Spleen (tissue), 11 donors: ENCODE measurements around the gene TAC1. TPM values are rescaled to one million over a fixed set of nuclear protein-coding genes. Genes with fewer than 3 reads are reported as not detected.

Source experiments
- DNase-seq: peaks from one replicate; pipeline ENCODE4 v3.0.0-alpha.2; 2020
- H3K27ac ChIP-seq, 8 donors: fragments of 200-600 bp; sonication (generic) in 7 of 8; 1 replicate in 4 of 8; 2 replicates in 4 of 8; pipeline versions ENCODE4 v1.5.0 to v1.8.0; 2016 to 2021; ENCODE audit warnings: inconsistent platforms in 4 of 8, mild to moderate bottlenecking in 4 of 8, moderate library complexity in 1 of 8
- H3K27me3 ChIP-seq, 7 donors: fragments of 200-600 bp; sonication (generic) in 6 of 7; replicated peaks in 1 of 7; 1 replicate in 4 of 7; 2 replicates in 3 of 7; pipeline versions ENCODE4 v1.5.0 to v1.8.0; 2016 to 2021; ENCODE audit warnings: inconsistent platforms in 3 of 7, mild to moderate bottlenecking in 1 of 7
- H3K36me3 ChIP-seq, 6 donors: fragments of 200-600 bp; sonication (generic) in 5 of 6; 1 replicate in 4 of 6; 2 replicates in 2 of 6; pipeline versions ENCODE4 v1.5.0 to v1.8.0; 2016 to 2021; ENCODE audit warnings: inconsistent platforms in 2 of 6
- H3K4me1 ChIP-seq, 6 donors: fragments of 200-600 bp; sonication (generic) in 5 of 6; 1 replicate in 3 of 6; 2 replicates in 3 of 6; pipeline versions ENCODE4 v1.5.0 to v1.8.0; 2016 to 2021; ENCODE audit warnings: inconsistent platforms in 3 of 6
- H3K4me3 ChIP-seq, 8 donors: fragments of 200-600 bp; sonication (generic) in 7 of 8; 1 replicate in 4 of 8; 2 replicates in 4 of 8; pipeline versions ENCODE4 v1.5.0 to v1.8.0; 2016 to 2021; ENCODE audit warnings: inconsistent platforms in 4 of 8, mild to moderate bottlenecking in 4 of 8, moderate library complexity in 2 of 8
- H3K9me3 ChIP-seq, 8 donors: fragments of 200-600 bp; sonication (generic) in 7 of 8; 1 replicate in 4 of 8; 2 replicates in 4 of 8; pipeline versions ENCODE4 v1.5.0 to v1.8.0; 2016 to 2021; ENCODE audit warnings: inconsistent platforms in 4 of 8
- POLR2A ChIP-seq, 3 donors: fragments of 450-650 bp; IDR thresholded peaks; one replicate each; pipeline ENCODE4 v1.5.1; 2017; ENCODE audit warnings: antibody characterized with exemption in 3 of 3, mild to moderate bottlenecking in 1 of 3
- POLR2AphosphoS5 ChIP-seq, 3 donors: sonication (generic); formaldehyde crosslinking; IDR thresholded peaks; one replicate each; pipeline ENCODE4 v1.5.1; 2017; ENCODE audit warnings: antibody characterized with exemption in 3 of 3
- whole genome bisulfite sequencing, 5 donors: extraction: QIAGEN DNeasy Blood & Tissue Kit in 3 of 5; methylation state at CpG; one replicate each; pipeline versions ENCODE4 v1.1.5 to v1.1.7; 2013 to 2018; 5-methylcytosine and 5-hydroxymethylcytosine counted together
- intact Hi-C: fragments of 100-400 bp; cut with DNase I; formaldehyde crosslinking; loops from one replicate; pipeline ENCODE4 v1.15.0; 2023; ENCODE audit warnings: low total_unique reads
- polyA plus RNA-seq, 3 donors: library from polyadenylated mRNA; stranded (reverse); fragments of 200-250 nt; gene quantifications; one replicate each; pipeline ENCODE4 v1.2.1, GENCODE V29; 2013
- total RNA-seq, 7 donors: library from RNA; depleted of rRNA in 3 of 7; stranded (reverse); fragments of >200 nt in 3 of 7; fragmentation: NEBNext Ultra II Directional in 4 of 7; extraction: Animal tissue kit (Norgen Biotek cat#: 25700) in 4 of 7; gene quantifications; one replicate each; pipeline versions ENCODE4 v1.1.0 to v1.2.1, GENCODE V29; 2016 to 2021
- TF ChIP-seq, protein P1 (sequence below), 11 experiments: fragments of 200-600 bp in 7 of 11; fragments of 450-650 bp in 4 of 11; sonication (generic) in 4 of 11; IDR thresholded peaks in 8 of 11; conservative IDR thresholded peaks in 3 of 11; 1 replicate in 7 of 11; 2 replicates in 4 of 11; pipeline versions ENCODE4 v1.4.0 to v1.8.0; 2016 to 2021; ENCODE audit warnings: antibody characterized with exemption in 11 of 11, inconsistent platforms in 4 of 11, mild to moderate bottlenecking in 1 of 11
- donor health status: healthy with polysubstance abuse.
- donor health status: DM: no; HTN: no; CAD: no; lungs with moderate emphysema.
- donor health status: DM: no; HTN: no; CAD: no.
- donor health status: Bipolar disorder and iron deficiency.
- donor health status: healthy.
- donor health status: DM: no; HTN: no; CAD: no.
- donor health status: DM: yes; HTN: yes; CAD: no.

TAC1 gene
- total and polyA plus RNA-seq, 10 donors = 0.71 to 113 (median 20.5) TPM

GRCh38 chr7:97697396-97697795 lies 34.5 kb upstream of the TAC1 start:
- intact Hi-C loops = no loop called here
- H3K4me3 ChIP-seq = no peak overlapping the region
- H3K27ac ChIP-seq = no peak overlapping the region
- DNase-seq = no peak
- no peaks in the 10 kb centered on the region for H3K36me3 ChIP-seq
- TF ChIP-seq, protein P1, sequence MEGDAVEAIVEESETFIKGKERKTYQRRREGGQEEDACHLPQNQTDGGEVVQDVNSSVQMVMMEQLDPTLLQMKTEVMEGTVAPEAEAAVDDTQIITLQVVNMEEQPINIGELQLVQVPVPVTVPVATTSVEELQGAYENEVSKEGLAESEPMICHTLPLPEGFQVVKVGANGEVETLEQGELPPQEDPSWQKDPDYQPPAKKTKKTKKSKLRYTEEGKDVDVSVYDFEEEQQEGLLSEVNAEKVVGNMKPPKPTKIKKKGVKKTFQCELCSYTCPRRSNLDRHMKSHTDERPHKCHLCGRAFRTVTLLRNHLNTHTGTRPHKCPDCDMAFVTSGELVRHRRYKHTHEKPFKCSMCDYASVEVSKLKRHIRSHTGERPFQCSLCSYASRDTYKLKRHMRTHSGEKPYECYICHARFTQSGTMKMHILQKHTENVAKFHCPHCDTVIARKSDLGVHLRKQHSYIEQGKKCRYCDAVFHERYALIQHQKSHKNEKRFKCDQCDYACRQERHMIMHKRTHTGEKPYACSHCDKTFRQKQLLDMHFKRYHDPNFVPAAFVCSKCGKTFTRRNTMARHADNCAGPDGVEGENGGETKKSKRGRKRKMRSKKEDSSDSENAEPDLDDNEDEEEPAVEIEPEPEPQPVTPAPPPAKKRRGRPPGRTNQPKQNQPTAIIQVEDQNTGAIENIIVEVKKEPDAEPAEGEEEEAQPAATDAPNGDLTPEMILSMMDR (IDR thresholded peaks at IDR 0.05 in 8 of 11, conservative IDR thresholded peaks at IDR 0.05 in 3 of 11) = no peak
- no peak for TF ChIP-seq POLR2AphosphoS5 (IDR thresholded peaks at IDR 0.05)
- TF ChIP-seq POLR2A (IDR thresholded peaks at IDR 0.05) = no peak
- H3K27me3 ChIP-seq = no peaks in the 10 kb centered on the region
- peaks cover 0 to 14% (median 0%) of the 10 kb centered on the region in 8 donors for H3K9me3 ChIP-seq
- no peaks in the 10 kb centered on the region for H3K4me1 ChIP-seq

GRCh38 chr7:97722386-97722785 lies 9.5 kb upstream of the TAC1 start:
- Histone ChIP-seq H3K9me3 (no peaks in the 10 kb centered on the region), H3K27ac (no peak overlapping the region), H3K36me3 (no peaks in the 10 kb centered on the region), H3K4me3 (no peak overlapping the region), H3K27me3 (peaks cover 0 to 9% (median 0%) of the 10 kb centered on the region in 7 donors), H3K4me1 (no peaks in the 10 kb centered on the region)
- DNase-seq = no peak
- TF ChIP-seq POLR2A (IDR thresholded peaks at IDR 0.05) (no peak), POLR2AphosphoS5 (IDR thresholded peaks at IDR 0.05) (no peak)
- TF ChIP-seq, protein P1 (IDR thresholded peaks at IDR 0.05 in 8 of 11, conservative IDR thresholded peaks at IDR 0.05 in 3 of 11) = no peak
- WGBS, 5 donors = 76 to 86% (median 81%) methylated on average over 3 of the region's 3 CpGs
- intact Hi-C loops = no loop called here

GRCh38 chr7:97732565-97733275 lies 834 bp downstream of the TAC1 start:
- DNase-seq = no peak
- peaks cover 0 to 27% (median 10%) of the 10 kb centered on the region in 6 donors for H3K4me1 ChIP-seq
- peak overlapping the region in 3 of 8 donors; percentile 9 to 58 (median 43) for H3K27ac ChIP-seq
- WGBS, 5 donors = 5 to 13% (median 6%) methylated on average over 36 to 42 of the region's 42 CpGs
- intact Hi-C loops = no loop called here
- TF ChIP-seq POLR2A (IDR thresholded peaks at IDR 0.05) (no peak), POLR2AphosphoS5 (IDR thresholded peaks at IDR 0.05) (no peak)
- TF ChIP-seq, protein P1 (IDR thresholded peaks at IDR 0.05 in 8 of 11, conservative IDR thresholded peaks at IDR 0.05 in 3 of 11) = no peak
- H3K27me3 ChIP-seq = peaks cover 0 to 76% (median 29%) of the 10 kb centered on the region in 7 donors
- peak overlapping the region in 7 of 8 donors; percentile 4 to 54 (median 31) for H3K4me3 ChIP-seq
- no peaks in the 10 kb centered on the region for H3K9me3 ChIP-seq
- no peaks in the 10 kb centered on the region for H3K36me3 ChIP-seq

- peak overlapping the region in 7 of 8 donors; percentile 4 to 54 (median 31) for H3K4me3 ChIP-seq
- H3K27ac ChIP-seq = peak overlapping the region in 2 of 8 donors; percentile 43 to 58
- peaks cover 0 to 27% (median 10%) of the 10 kb centered on the region in 6 donors for H3K4me1 ChIP-seq
- H3K36me3 ChIP-seq = no peaks in the 10 kb centered on the region
- H3K27me3 ChIP-seq = peaks cover 0 to 72% (median 29%) of the 10 kb centered on the region in 7 donors
- intact Hi-C loops = no loop called here
- H3K9me3 ChIP-seq = no peaks in the 10 kb centered on the region
- WGBS, 5 donors = 3 to 17% (median 3%) methylated on average over 40 to 59 of the region's 59 CpGs
- TF ChIP-seq, protein P1 (IDR thresholded peaks at IDR 0.05 in 8 of 11, conservative IDR thresholded peaks at IDR 0.05 in 3 of 11) = no peak
- TF ChIP-seq POLR2AphosphoS5 (IDR thresholded peaks at IDR 0.05) = peak in 1 of 3 donors; percentile 45
- TF ChIP-seq POLR2A (IDR thresholded peaks at IDR 0.05) = no peak
- DNase-seq = no peak
Measured at GRCh38 chr7:97733276-97734161, 1.6 kb downstream of the TAC1 start.
